ENCODE measurements around the gene PRKCZ. TPM values are rescaled to one million over a fixed set of nuclear protein-coding genes. Genes with fewer than 3 reads are reported as not detected.

Gene PRKCZ
- total and polyA plus RNA-seq, 2 of the 4 experiments (the other 2 are of a cell fraction): 2.0 to 3.5 TPM

DNA sequence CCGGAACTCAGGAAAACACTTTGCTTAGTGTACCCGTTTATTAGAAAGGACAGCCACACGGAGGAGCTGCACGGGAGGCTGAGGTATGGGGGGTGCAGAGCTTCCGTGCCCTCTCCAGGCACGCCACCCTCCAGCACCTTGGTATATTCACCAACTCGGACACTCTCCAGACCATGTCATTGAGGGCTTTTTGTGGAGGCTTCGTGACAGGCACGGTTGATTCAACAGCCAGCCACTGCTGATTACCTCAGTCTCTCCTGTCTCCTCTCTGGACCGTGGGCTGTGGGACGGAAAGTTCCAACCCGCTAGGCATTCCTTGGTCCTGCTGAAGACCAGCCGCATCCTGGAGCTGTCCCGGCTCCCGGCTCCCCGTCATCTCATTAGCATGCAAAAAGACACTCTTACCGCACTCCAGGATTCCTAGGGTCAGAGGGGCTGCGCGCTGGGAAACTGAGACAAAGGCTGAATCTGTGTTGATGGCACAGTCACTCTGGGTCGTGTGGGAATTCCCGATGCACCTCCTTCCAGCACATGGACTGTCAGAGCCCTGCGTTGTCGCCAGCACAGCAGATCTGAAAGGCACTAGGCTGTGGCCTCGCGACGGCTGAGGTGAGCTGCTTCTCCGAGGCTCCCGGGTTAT is 65.6 kb downstream of the PRKCZ start:
- DNase-seq: peak; percentile 48
- H3K4me2 ChIP-seq (ENCODE audit: low read depth, low read length): peak overlapping the region; percentile 57
- H3K4me3 ChIP-seq (ENCODE audit: insufficient read depth, low read depth, low read length): no peak overlapping the region
- in situ Hi-C loops (cut with MboI; ENCODE audit: low sequenced_read_pairs) (no loop called here), dilution Hi-C loops (cut with HindIII; ENCODE audit: low sequenced_read_pairs, unreplicated experiment) (no loop called here), intact Hi-C loops (cut with micrococcal nuclease) (no loop called here)
- no peak overlapping the region for H3K27ac ChIP-seq (ENCODE audit: insufficient read depth, low read length)
- H2BK5ac ChIP-seq (ENCODE audit: low read depth, low read length, poor library complexity, severe bottlenecking): no peak overlapping the region
- H4K8ac ChIP-seq (ENCODE audit: low read depth in 2 of 2, low read length in 2 of 2): no peak overlapping the region
- BruUV-seq (replicated peaks): no TSS peak
- H2BK120ac ChIP-seq (ENCODE audit: low read depth, low read length): no peak overlapping the region
- H2BK20ac ChIP-seq (ENCODE audit: low read depth, low read length): no peak overlapping the region
- no peak overlapping the region for H4K5ac ChIP-seq (ENCODE audit: low read depth, low read length)
- H3K9me3 ChIP-seq (ENCODE audit: control insufficient read depth, insufficient read depth, low read length): peaks cover 2% of the 10 kb centered on the region
- ATAC-seq (ENCODE audit: low read depth): peak; percentile 89
- peak overlapping the region; percentile 82 for H2AFZ ChIP-seq (replicated peaks; ENCODE audit: low read length, poor library complexity)
- no peak overlapping the region for H3K18ac ChIP-seq (ENCODE audit: low read depth, low read length)
- no peak overlapping the region for H3K4ac ChIP-seq (ENCODE audit: low read depth, low read length)
- no peaks in the 10 kb centered on the region for H3K79me1 ChIP-seq (ENCODE audit: low read depth in 1 of 2, low read length in 2 of 2)
- POLR2A ChIA-PET (ENCODE audit: unreplicated experiment): no interaction called here
- H2AK9ac ChIP-seq (replicated peaks; ENCODE audit: low read depth, low read length, poor library complexity): no peak overlapping the region
- no peak overlapping the region for H3K56ac ChIP-seq (ENCODE audit: extremely low read depth, insufficient read depth, low read length)
- TF ChIP-seq BHLHE40 (IDR thresholded peaks at IDR 0.05; ENCODE audit: low read depth, low read length) (0 out of 2 replicates have a peak, but pooled peaks have one; percentile 4), SMC3 (IDR thresholded peaks at IDR 0.05; ENCODE audit: low read depth, low read length) (no peak)
- no peak overlapping the region for H2AK5ac ChIP-seq (ENCODE audit: low read depth, low read length)
- CTCF ChIA-PET: interaction anchor here (0.9 to 1.4 kb wide), 2 partner anchors 16 to 59 kb away, joined by 4 read pairs; no protein-coding TSS in a partner anchor
- 8% methylated on average over 12 of the region's 28 CpGs; no CpG with 5 or more reads in 1 of the 2 experiments for WGBS, 2 experiments (ENCODE audit: extremely low coverage in 2 of 2, insufficient read length in 1 of 2)
- peaks cover 1% of the 10 kb centered on the region; the same call in 1 of the 2 replicates for H3K4me1 ChIP-seq (ENCODE audit: control insufficient read depth, insufficient read depth, low read length)
- H2BK15ac ChIP-seq (ENCODE audit: low read depth, low read length): no peak overlapping the region
- H3K9me1 ChIP-seq (ENCODE audit: insufficient read depth, low read length): no peaks in the 10 kb centered on the region
- no peaks in the 10 kb centered on the region for H4K20me1 ChIP-seq (ENCODE audit: insufficient read depth, low read length)
- H3K9ac ChIP-seq (ENCODE audit: low read depth, low read length): no peak overlapping the region
- peaks cover 21% of the 10 kb centered on the region; the same call in 1 of the 2 replicates for H3K27me3 ChIP-seq (ENCODE audit: control insufficient read depth, insufficient read depth, low read length)
- no peak overlapping the region for H3K23ac ChIP-seq (ENCODE audit: low read depth, low read length)
- H3K36me3 ChIP-seq (ENCODE audit: control insufficient read depth, insufficient read depth, low read length): no peaks in the 10 kb centered on the region
- no peak overlapping the region for H3K14ac ChIP-seq (replicated peaks; ENCODE audit: low read depth, low read length)
- H4K91ac ChIP-seq (ENCODE audit: insufficient read depth, low read depth, low read length): no peak overlapping the region
